HUES64 (cell line): ENCODE measurements around the gene TXNDC2.

ENCODE experiments used
- H3K27ac ChIP-seq: 2 replicates; pipeline ENCODE4 v1.7.0; 2013; ENCODE audit warnings: low read depth, low read length, inconsistent platforms
- H3K27me3 ChIP-seq: 2 replicates; pipeline ENCODE4 v1.6.1; 2013; ENCODE audit warnings: mild to moderate bottlenecking, low read length; ENCODE audit not compliant: insufficient read depth
- H3K36me3 ChIP-seq: 2 replicates; pipeline ENCODE4 v1.6.1; 2013; ENCODE audit warnings: mild to moderate bottlenecking, low read length; ENCODE audit not compliant: insufficient read depth
- H3K4me1 ChIP-seq: 2 replicates; pipeline ENCODE4 v1.6.1; 2013; ENCODE audit warnings: mild to moderate bottlenecking, low read length, moderate library complexity; ENCODE audit not compliant: insufficient read depth
- H3K4me3 ChIP-seq: 2 replicates; pipeline ENCODE4 v1.5.1; 2013; ENCODE audit warnings: mild to moderate bottlenecking, low read length, moderate library complexity
- H3K9ac ChIP-seq: 2 replicates; pipeline ENCODE4 v1.6.1; 2013; ENCODE audit warnings: mild to moderate bottlenecking, low read depth, low read length
- H3K9me3 ChIP-seq: 2 replicates; pipeline ENCODE4 v1.6.1; 2013; ENCODE audit warnings: low read depth, low read length; ENCODE audit not compliant: insufficient read depth
- WGBS: fragments of 150-250, 120-280 bp; methylation state at CpG from one replicate; pipeline ENCODE4 v1.1.7; 2013; ENCODE audit warnings: missing lambda C conversion rate; 5-methylcytosine and 5-hydroxymethylcytosine counted together

TXNDC2 gene

GRCh38 chr18:9926223-9926894 is 40.6 kb downstream of the TXNDC2 start:
- Histone ChIP-seq H3K27ac (no peak overlapping the region), H3K9ac (no peak overlapping the region), H3K9me3 (no peaks in the 10 kb centered on the region), H3K27me3 (no peaks in the 10 kb centered on the region), H3K36me3 (no peaks in the 10 kb centered on the region), H3K4me3 (no peak overlapping the region), H3K4me1 (peaks cover 56% of the 10 kb centered on the region)
- 89% methylated on average over 2 of the region's 2 CpGs for WGBS

- no peak overlapping the region for H3K9ac ChIP-seq
- no peak overlapping the region for H3K27ac ChIP-seq
- WGBS: 100% methylated on average over 1 of the region's 1 CpG
- H3K4me1 ChIP-seq: peaks cover 56% of the 10 kb centered on the region
- peaks cover 3% of the 10 kb centered on the region for H3K36me3 ChIP-seq
- H3K4me3 ChIP-seq: no peak overlapping the region
- no peaks in the 10 kb centered on the region for H3K27me3 ChIP-seq
- H3K9me3 ChIP-seq: no peaks in the 10 kb centered on the region
Measured at GRCh38 chr18:9926977-9927376, 41.2 kb downstream of the TXNDC2 start.

GRCh38 chr18:9927392-9928063 is 41.8 kb downstream of the TXNDC2 start:
- H3K4me3 ChIP-seq: no peak overlapping the region
- H3K4me1 ChIP-seq: peaks cover 52% of the 10 kb centered on the region
- WGBS: 74% methylated on average over 1 of the region's 2 CpGs
- H3K9ac ChIP-seq: no peak overlapping the region
- peaks cover 8% of the 10 kb centered on the region for H3K36me3 ChIP-seq
- H3K9me3 ChIP-seq: no peaks in the 10 kb centered on the region
- no peaks in the 10 kb centered on the region for H3K27me3 ChIP-seq
- no peak overlapping the region for H3K27ac ChIP-seq

GRCh38 chr18:9928646-9929259 is 43.0 kb downstream of the TXNDC2 start:
- 89% methylated on average over 5 of the region's 5 CpGs for WGBS
- peaks cover 16% of the 10 kb centered on the region for H3K36me3 ChIP-seq
- no peak overlapping the region for H3K9ac ChIP-seq
- H3K4me1 ChIP-seq: peaks cover 48% of the 10 kb centered on the region
- no peak overlapping the region for H3K4me3 ChIP-seq
- no peak overlapping the region for H3K27ac ChIP-seq
- no peaks in the 10 kb centered on the region for H3K27me3 ChIP-seq
- H3K9me3 ChIP-seq: no peaks in the 10 kb centered on the region

GRCh38 chr18:9930299-9930884 is 44.6 kb downstream of the TXNDC2 start:
- WGBS: 95% methylated on average over 3 of the region's 3 CpGs
- no peak overlapping the region for H3K9ac ChIP-seq
- H3K4me3 ChIP-seq: no peak overlapping the region
- peaks cover 41% of the 10 kb centered on the region for H3K4me1 ChIP-seq
- no peak overlapping the region for H3K27ac ChIP-seq
- no peaks in the 10 kb centered on the region for H3K9me3 ChIP-seq
- no peaks in the 10 kb centered on the region for H3K27me3 ChIP-seq
- peaks cover 27% of the 10 kb centered on the region for H3K36me3 ChIP-seq

- H3K27me3 ChIP-seq: no peaks in the 10 kb centered on the region
- H3K27ac ChIP-seq: no peak overlapping the region; the same call in 1 of the 2 replicates
- H3K36me3 ChIP-seq: peaks cover 34% of the 10 kb centered on the region
- H3K9ac ChIP-seq: no peak overlapping the region
- H3K9me3 ChIP-seq: no peaks in the 10 kb centered on the region
- no CpG with 5 or more reads among the region's 1 CpG for whole genome bisulfite sequencing
- no peak overlapping the region for H3K4me3 ChIP-seq
- peaks cover 38% of the 10 kb centered on the region for H3K4me1 ChIP-seq
Measured at GRCh38 chr18:9931146-9931545, 45.4 kb downstream of the TXNDC2 start.

GRCh38 chr18:9931678-9932077 is 45.9 kb downstream of the TXNDC2 start:
- H3K9ac ChIP-seq: no peak overlapping the region
- H3K27me3 ChIP-seq: no peaks in the 10 kb centered on the region
- peaks cover 33% of the 10 kb centered on the region for H3K4me1 ChIP-seq
- 98% methylated on average over 5 of the region's 5 CpGs for WGBS
- H3K4me3 ChIP-seq: no peak overlapping the region
- H3K36me3 ChIP-seq: peaks cover 39% of the 10 kb centered on the region
- no peaks in the 10 kb centered on the region for H3K9me3 ChIP-seq
- H3K27ac ChIP-seq: no peak overlapping the region

- no peak overlapping the region for H3K4me3 ChIP-seq
- H3K4me1 ChIP-seq: peaks cover 11% of the 10 kb centered on the region
- 98% methylated on average over 3 of the region's 3 CpGs for WGBS
- H3K9me3 ChIP-seq: no peaks in the 10 kb centered on the region
- H3K36me3 ChIP-seq: peaks cover 61% of the 10 kb centered on the region
- H3K27me3 ChIP-seq: no peaks in the 10 kb centered on the region
- H3K27ac ChIP-seq: no peak overlapping the region
- H3K9ac ChIP-seq: no peak overlapping the region
Measured at GRCh38 chr18:9933865-9934264, 48.1 kb downstream of the TXNDC2 start.

GRCh38 chr18:9934274-9934673 is 48.5 kb downstream of the TXNDC2 start:
- no peak overlapping the region for H3K27ac ChIP-seq
- H3K27me3 ChIP-seq: no peaks in the 10 kb centered on the region
- peaks cover 7% of the 10 kb centered on the region for H3K4me1 ChIP-seq
- H3K9ac ChIP-seq: no peak overlapping the region
- H3K36me3 ChIP-seq: peaks cover 63% of the 10 kb centered on the region
- H3K9me3 ChIP-seq: no peaks in the 10 kb centered on the region
- no peak overlapping the region for H3K4me3 ChIP-seq
- WGBS: no CpG with 5 or more reads among the region's 3 CpGs
